M059J (cell line): ENCODE results near the gene NCAN. TPM values are rescaled to one million over a fixed set of nuclear protein-coding genes. Genes with fewer than 3 reads are reported as not detected.
A peak's percentile ranks its signal among the peaks of the same experiment; 100 is the strongest.
"Not testable (repeated sequence)": the region's sequence is repeated elsewhere in the genome, so short reads cannot be mapped to it uniquely, and the experiment has no call there.

Experiments used
- DNase-seq: peaks from one replicate; pipeline ENCODE4 v3.0.0-alpha.2; 2012; ENCODE audit warnings: low read depth
- total RNA-seq: library from RNA; depleted of rRNA; stranded (reverse); fragments of >200 nt; shearing (Covaris generic); gene quantifications from 2 replicates; pipeline ENCODE4 v1.2.3, GENCODE V29; 2014; rRNA removed

The NCAN gene
- total RNA-seq = not detected in 2 replicates

DNA sequence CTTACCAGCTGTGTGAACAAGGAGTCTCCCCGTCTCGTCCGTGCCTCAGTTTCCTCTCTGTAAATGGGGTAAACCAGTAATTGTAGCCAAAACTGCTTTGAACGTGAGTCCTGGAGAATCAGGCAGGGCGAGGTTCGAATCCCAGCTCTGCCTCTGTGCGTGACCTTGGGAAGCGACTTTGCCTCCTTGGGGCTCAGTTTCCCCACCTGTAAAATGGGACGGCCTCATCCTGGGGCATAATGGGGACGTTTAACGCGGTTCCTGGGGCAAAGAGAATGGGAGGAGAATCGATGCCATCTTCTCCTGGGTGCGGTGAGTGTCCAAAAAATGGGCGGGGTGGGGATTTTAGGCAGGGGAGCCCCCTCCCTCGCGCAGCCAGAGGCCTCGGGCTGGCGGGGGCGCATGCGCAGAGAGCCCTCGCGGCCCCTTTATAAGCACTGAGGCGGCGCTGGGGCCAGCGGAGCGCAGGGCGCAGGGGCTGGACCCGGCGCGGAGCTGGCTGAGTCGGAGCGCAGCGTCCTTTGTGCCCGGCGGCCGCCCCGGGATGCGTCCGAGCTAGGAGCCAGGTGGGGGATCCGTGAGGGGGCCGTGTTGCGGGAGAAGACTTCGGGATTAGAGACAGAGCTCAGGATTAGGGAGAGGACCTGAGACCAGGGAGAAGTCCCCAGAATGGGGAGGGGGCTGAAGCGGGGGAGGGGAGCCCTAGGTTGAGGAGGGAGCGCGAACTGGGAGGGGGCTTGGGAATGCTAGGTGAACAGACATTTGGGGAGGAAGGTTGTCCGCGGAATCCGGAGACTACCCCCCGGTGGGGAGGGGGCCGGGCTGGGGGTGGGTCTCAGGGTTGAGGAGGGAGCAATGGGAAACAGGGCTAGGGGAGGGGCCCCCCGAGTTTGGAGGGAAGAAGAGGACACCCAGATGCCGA, at the start of gene NCAN:
TSS of gene NCAN (plus strand) at position 460 of the 922 bp plus-strand sequence. CDS start 4,996 bp downstream, outside the sequence.
- no peak for DNase-seq

DNA sequence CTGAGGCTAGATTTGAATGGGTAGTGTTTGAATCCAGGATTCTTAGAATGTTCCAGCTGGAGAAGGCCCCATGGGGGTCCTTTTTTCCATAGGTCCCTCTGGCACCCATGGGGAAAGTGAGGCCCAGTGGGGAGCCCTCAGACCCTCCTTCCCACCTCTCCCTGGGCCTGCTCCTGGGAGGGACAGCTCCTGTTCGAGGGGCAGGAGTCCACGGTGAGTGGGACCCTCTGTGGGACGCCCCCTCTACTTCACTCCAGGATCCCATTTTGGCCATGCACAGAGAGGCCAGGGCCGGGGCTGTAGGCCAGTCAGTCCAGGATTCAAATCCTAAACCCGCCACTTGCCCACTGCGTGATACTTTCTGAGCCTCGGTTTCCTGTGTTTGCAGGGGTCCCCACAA, 49.3 kb upstream of the NCAN start:
- DNase-seq = no peak

DNA sequence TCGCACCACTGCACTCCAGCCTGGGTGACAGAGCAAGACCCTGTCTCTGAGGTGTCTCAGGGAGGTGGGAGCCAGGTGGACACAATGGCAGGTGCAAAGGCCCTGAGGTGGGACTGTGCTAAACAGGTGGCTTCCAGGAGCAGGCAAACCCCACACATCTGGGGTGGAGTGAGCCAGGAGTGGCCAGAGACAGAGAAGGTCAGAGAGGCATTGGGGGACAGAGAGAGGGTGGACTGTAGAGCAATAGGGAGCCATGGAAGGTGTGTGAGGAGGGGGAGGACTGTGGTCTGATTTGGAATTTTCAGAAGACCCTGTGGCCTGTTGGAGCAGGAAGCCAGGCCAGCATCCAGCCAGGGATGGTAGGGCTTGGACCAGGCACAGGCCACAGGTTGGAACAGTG, 46.4 kb upstream of the NCAN start:
- DNase-seq = no peak

DNA sequence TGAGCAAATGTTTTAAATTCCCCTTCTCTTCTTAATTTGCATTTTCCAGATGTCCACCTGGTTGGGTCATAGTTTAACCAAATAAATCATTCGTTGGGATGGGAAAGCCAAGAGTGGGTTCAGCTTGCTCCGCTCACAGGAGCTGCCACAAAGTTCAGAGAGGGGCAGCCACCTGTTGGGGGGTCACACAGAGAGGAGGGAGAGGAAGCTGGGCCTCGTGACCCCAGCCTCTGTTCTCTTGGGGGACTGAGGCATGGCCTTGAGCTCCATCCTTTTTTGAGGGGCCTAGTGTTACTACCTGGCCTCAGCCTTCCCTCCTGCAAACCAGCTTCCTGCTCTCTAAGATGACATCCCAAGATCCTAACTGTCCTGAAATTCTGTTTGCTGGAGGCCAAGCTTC, 44.1 kb upstream of the NCAN start:
- DNase-seq = no peak

DNA sequence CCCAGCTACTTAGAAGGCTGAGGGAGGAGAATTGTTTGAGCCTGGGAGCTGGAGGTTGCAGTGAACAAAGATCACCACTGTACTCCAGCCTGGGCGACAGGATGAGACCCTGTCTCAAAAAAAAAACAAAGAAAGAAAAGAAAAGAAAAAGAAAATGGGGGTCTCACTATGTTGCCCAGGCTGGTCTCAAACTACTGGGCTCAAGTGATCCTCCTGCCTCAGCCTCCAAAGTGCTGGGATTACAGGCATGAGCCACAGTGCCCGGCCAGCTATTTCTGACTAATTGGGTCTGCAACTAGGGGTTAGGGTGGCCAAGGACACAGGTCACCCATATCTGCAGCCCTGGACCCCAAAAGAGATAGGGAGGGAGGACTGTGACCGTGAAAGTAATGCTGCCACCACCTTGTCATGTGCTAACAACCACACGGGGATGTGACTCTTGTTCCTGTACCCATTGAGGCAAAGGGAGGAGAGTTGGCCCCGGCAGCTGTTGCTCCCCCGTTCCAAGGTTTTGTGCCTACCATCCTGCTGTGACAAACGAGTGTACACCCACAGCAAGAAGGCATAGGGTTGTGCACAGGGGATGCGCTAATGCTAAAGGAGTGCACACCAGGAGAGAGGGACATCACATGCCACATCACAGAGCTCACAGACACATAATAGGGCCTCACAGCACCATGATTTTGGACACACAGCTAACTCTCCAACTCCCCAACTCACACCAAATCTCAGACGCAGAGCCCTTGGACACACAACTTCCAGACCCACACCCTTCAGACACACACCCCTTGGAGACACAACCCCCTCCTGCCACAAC, 42.3 kb upstream of the NCAN start:
- no peak for DNase-seq

DNA sequence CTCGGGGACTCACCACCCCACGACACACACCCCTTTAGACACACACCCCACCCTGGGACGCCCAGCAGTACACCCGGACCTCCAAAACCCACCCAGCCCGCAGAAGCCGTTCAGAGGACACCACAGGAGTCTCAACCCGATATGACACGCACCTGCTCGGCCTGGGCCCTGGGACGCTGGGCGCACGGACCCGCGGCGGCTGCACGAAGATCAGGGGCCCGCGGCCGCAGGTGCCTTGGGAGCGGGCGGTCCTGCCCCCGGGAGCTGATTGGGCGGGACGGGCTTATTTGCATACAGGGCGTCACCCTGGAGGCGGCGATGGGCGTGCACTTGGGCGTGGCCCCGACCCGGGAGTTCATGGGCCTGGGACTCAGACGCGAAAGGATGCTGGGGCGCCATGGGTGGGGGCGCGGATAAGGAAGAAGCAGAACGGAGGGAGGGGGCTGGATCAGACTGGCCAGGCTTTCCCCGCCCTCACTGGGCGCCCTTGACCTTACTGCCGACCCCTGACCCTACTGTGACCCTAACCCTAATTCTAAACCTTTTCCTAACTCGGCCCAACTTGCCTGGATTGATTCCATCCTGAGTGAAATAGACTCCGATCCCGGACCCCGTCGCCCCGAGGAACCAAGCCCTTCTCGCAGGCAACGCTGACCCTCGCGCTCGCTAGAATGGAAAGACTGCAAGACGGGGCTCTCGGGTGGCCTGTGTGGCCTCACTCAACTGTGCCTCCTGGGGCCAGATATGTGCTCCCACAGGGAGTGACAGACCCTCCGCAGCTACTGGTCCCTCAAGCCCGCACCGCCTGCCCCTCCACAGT, 41.5 kb upstream of the NCAN start, which contains the start of gene MEF2B:
TSS of gene MEF2B (minus strand) at position 211 of the 820 bp plus-strand sequence. CDS start 19,528 bp downstream, outside the sequence.
- no peak for DNase-seq

DNA sequence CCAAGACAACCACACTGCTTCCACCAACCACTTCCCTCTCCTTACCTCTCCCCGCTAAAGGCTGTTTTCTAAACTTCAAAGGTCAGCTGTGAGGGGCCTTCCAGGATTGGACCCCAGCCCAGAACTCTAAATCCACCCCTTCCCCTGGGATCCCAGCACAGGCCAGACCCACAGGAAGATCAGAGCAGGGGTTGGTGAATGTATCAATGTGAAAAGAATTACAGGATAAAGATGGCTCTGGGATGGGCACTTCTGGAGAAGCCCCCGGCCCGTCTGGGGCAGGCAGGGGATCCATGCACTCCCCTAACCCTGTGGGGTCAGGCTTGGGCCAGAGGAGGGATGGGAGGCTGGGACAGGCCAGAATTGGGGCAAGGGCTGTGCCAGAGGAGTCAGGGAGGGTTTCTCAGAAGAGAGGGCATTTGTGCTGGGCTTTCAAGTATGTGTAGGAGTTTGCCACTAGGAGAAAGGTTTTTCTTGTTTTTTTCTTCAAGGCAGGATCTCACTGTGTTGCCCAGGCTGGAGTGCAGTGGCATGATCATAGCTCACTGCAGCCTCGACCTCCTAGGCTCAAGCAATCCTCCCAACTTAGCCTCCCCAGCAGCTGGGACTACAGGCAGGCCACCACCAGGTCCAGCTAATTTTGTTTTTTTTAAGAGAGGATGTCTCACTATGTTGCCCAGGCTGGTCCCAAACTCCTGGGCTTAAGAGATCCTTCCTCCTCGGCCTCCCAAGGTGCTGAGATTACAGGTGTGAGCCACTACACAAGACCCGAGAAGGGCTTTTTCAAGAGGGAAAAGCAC, 40.7 kb upstream of the NCAN start:
- DNase-seq = no peak

DNA sequence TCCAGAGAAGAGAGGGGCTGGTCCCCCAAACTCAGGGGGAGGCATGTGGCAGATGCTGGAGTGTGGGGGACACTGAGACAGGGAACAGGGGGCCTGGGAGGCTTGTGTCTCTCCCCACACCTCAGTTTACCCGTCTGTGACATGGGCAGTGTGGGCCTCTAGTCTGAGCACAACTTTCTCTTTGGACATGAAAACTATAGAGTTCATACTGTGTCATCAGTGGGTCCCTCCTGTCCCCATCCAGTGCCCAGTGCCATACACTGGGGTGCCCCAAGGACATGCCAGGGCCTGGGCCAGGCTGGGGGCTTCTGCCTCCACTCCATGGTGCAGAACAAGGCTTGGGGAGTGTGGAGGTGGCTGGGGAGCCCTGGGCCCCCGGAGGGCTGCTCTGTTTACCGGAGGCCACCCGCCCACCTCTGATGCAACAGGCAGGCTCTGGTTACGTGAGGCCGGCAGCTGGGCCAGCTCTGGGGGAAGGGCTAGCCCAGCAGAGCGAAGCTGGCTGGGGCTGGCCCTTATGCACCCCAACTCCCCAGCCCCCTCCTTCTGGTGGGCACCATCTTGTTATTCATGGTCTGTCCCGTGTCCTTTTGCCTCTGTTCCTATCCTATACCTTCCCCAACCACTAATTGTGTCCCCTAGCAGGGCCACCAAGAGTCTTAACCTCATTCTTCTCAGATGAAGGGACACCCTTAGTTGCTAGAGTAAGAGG, 39.8 kb upstream of the NCAN start:
- DNase-seq = no peak

DNA sequence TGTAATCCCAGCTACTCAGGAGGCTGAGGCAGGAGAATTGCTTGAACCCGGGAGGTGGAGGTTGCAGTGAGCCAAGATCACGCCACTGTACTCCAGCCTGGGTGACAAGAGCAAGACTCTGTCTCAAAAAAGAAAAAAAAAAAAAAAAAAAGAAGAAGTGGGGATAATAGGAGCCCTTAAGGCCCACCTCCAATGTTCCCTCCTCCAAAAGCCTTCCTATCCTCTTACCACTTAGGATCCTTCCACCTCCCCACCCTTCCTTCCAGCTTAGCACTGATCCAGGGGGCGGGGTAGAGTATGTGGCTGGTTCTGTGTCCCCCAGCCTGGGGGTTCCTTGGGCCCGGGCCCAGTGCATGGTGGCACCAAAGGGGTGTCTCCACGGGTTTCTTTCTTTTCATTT, 38.5 kb upstream of the NCAN start:
- DNase-seq = not testable (repeated sequence)

DNA sequence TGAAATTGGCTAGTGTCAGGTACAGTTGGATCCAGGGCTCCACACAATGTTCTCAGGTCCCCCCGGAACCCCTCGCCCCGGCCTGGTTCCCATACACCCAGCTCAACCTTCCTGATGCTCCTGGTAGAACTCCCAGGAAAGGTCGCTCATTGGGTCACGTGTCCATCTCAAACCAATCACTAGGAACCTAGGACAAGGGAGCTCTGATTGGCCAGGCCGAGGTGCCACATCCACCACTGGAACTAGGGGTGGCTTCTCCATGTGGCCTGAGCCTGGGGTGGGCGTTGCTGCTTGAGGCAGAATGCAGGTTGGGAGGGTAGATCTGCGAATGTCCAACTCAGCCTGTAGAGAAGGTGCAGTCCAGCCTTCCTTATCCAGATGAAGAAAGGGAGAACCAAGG, 34.8 kb upstream of the NCAN start:
- DNase-seq = no peak

DNA sequence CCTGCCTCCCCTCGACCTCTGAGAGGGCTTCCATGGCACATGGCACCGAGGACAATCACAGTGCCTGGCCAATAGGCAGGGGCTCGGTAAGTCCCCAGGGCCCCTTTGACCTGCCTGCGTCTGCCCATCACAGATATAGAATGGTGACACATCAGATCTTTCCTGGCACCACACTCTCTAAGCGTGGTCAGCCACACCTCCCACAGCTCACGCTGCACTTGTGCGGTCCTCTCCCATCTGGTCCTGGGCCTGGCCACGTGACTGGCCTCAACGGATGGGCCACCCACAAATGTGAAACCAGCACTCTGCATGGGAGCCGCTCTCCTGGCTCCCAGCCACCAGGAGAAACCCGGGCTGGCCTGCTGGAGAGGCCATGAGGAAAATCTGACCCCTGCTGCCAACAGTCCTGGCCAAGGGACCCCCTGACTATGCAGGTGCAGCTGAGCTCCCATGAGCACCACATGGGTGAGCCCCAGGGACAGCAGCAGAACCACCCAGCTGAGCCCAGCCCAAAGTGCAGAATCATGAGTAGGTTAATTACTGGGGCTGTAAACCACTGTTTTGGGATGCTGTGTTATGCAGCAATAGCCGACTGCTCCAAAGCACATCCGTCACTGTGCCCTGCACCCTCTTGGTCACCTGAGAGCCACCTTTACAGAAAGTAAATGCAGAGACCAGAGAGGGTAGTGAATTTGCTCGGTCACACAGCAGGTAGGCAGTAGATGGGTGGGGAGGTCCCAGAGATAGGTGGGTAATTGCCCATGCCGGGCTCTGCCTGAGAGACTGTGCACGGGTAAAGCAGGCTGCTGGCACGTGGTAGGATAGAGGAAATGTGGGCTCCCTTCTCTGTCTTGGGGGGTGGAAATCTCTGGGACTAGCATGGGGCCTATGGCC, 32.0 kb upstream of the NCAN start:
- peak; percentile 22 for DNase-seq

DNA sequence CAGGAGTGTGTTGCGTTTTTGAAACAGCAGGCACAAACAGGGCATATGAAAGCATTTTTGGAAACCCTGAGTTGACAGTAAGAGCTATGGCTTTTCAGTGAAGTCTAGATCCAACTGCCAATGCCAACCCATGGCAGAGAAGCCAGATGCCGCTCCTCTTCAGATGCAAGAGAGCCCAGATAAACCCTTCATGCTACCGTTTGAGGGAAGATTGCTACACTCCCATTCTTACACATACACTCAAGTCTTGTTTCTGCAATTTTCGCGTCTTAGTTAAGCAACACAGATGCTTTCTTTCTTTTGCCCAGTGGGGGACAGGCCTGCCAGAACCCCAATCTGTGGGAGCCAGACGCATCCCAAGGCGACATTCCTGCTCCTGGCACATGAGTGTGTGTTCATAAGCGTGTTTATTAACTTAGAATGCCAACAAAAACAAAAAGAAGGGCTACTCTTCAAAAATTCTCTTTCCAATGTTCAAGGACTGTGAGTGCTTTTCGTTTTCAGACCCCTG, 30.2 kb upstream of the NCAN start:
- no peak for DNase-seq

DNA sequence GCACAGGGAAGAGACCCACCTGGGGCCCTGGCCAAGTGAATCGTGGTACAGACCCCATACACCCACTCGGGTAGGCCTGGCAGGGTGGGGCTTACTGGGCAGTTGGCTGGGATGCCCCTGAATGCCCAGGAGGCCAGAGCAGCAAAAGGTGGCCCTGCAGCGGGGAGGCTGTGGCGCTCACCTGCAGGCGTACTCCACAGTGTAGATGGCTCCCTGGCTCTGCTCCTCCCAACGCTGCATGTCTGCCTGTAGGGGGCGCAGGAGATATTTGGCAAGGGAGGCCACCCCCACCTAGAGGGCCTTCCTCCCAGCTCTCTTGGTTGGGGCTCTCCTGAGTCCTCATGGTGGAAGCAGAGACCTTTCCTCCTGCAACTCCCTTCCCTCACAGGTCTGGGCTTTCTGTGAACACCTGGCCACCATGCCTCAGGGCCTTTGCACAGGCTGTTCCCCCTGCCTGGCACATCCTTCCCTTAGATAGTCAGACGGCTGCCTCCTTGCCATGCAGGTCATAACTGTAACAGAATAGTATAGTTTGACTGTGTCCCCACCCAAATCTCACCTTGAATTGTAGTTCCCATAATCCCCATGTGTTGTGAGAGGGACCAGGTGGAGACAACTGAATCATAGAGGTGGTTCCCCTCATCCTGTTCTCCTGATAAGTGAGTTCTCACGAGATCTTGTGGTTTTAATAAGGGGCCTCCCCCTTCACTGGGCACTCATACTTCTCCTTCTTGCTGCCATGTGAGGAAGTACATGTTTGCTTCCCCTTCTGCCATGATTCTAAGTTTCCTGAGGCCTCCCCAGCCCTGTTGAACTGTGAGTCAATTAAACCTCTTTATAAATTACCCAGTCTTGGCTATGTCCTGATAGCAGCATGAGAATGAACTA, 25.7 kb upstream of the NCAN start:
- DNase-seq = peak; percentile 42

DNA sequence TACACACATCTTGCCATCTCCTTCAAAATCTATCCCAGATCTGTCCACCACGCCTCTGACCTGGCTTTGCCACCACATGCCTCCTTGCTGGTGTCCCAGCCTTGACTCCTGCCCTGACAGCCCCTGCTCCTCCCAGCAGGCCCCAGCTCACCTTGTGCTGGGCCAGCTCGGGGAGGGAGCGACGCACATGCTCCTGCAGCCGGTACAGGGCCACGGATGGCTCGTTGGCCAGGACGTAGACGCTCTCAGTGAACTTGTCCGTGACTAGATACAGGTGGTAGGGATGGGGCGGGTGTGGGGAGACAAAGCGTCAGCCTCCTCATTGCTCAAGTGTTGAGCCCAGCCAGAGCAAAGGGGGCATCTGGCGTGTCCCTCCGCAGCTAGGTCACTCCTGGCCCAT, 25.0 kb upstream of the NCAN start:
- no peak for DNase-seq

DNA sequence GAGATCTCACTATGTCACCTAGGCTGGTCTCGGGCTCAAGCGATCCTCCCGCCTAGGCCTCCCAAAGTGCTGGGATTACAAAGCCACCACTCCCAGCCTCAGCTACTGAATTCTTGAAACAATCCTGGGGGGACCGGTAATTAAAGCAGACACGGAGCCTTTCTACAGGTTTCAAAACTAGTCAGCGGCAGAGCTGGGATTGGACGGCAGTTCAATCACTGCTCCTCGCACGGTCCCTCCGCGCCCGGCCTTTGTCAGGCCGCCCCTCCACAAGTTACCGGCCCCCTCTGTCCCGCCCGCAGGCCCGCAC, 20.0 kb upstream of the NCAN start:
- DNase-seq = no peak

DNA sequence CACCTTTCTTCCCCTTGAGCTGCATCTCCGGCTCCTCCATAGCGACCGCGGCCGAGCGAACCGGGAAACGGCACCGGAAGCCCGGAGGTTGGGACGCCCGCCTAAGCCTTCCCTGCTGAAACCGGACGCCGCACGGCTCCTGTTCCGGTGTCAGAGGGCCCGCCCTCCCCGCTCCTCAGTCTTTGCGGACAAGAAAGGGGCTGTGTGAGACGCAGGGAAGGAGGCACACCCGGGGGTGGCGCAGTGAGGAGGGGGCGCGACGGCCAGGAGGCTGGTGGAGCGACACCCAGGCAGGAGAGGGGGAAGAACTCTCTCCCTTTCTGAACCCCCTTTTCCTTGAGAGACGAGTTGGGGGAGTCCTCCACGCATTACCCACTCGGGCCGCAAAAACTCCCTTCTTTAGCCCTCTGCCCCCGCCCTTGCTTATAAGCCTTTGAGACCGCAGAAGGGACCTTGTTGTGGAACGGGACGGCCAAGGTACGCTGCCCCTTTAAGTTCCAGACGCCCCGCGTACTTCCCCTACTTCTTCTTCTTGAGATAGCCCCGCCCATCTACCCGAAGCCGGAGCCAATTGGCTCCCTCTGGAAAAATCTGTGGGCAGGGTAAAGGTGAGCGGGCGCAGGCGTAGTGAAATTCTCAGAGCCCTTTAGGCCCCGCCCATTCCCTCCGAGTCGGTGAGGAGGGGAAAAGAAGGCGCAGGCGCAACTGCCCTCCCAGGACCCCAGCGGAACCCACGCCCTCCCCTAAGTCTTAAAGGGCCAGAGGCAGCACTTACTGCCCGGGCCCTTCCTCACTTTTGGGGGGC, 19.5 kb upstream of the NCAN start, which contains the start of the genes BORCS8 and RFXANK:
TSS of gene BORCS8 (minus strand) at position 75 of the 805 bp plus-strand sequence. CDS start at position 40, 35 bp downstream.
TSS of gene RFXANK (plus strand) at position 181 of the 805 bp plus-strand sequence. CDS start 1,689 bp downstream, outside the sequence.
- peak; percentile 99 for DNase-seq

DNA sequence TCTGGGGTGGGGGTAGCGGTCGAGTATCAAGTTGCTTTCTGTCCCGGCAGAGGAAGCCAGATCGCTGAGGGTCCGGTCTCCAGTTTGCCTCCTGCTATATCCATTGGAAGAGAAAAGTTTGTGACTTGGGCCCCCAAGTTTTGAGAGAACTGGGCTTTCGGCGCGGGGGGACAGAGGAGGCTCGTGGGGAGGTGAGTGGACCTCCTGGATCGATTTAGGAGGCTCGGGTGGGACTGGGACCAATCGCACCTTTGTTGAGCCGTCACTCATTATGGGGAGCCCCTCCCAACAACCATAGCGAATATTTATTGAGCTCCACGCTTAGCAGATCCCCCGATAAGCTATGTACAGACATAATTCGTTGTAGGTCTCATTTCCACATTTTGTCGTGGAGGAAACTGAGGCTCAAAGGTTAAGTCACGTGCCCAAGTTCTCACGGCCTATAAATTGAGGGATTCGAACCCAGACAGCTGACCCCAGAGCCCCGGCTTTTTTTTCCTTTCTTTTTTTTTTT, 18.8 kb upstream of the NCAN start:
- no peak for DNase-seq
